OCI-LY3 (cell line): Measurements from ENCODE around the gene ENTPD2.

Source experiments
- CTCF ChIP-seq: fragments of 200-600, 300-600 bp; sonication (generic); IDR thresholded peaks from 2 replicates; pipeline ENCODE4 v1.5.1; 2014; ENCODE audit warnings: antibody characterized with exemption, low read length, low read depth
- EZH2phosphoT487 ChIP-seq: fragments of 200-600 bp; shearing (Covaris generic); IDR thresholded peaks from 2 replicates; pipeline ENCODE4 v1.6.1; 2018; ENCODE audit warnings: antibody characterized with exemption, mixed run types, low read depth

GRCh38 chr9:137039611-137040366 lies 14.1 kb downstream of the ENTPD2 start:
- TF ChIP-seq CTCF, result no peak
- TF ChIP-seq EZH2phosphoT487, result no peak
